H9 (cell line): ENCODE results near the gene DUSP7. TPM values are rescaled to one million over a fixed set of nuclear protein-coding genes. Genes with fewer than 3 reads are reported as not detected.

Experiments
- DNase-seq: peaks from one replicate; pipeline ENCODE4 v3.0.0-alpha.2; 2017
- H2AFZ ChIP-seq: one replicate; pipeline ENCODE4 v1.6.1; 2013; ENCODE audit warnings: mild to moderate bottlenecking, low read length, control low read depth, moderate library complexity
- H2AK5ac ChIP-seq: 2 replicates; pipeline ENCODE4 v1.6.1; 2013; ENCODE audit warnings: low read length, control low read depth, mixed read lengths; ENCODE audit not compliant: insufficient read length
- H2BK120ac ChIP-seq: one replicate; pipeline ENCODE4 v1.6.1; 2013; ENCODE audit warnings: low read depth, mild to moderate bottlenecking, low read length, control low read depth, inconsistent platforms; ENCODE audit not compliant: poor library complexity, severe bottlenecking
- H2BK12ac ChIP-seq: 2 replicates; pipeline ENCODE4 v1.6.1; 2013; ENCODE audit warnings: low read length, control low read depth, mixed read lengths, low read depth; ENCODE audit not compliant: insufficient read length
- H2BK15ac ChIP-seq: 2 replicates; pipeline ENCODE4 v1.6.1; 2013; ENCODE audit warnings: low read depth, low read length, control low read depth
- H2BK20ac ChIP-seq: one replicate; pipeline ENCODE4 v1.6.1; 2013; ENCODE audit warnings: low read depth, mild to moderate bottlenecking, low read length, control low read depth, inconsistent platforms; ENCODE audit not compliant: poor library complexity, severe bottlenecking
- H2BK5ac ChIP-seq: 2 replicates; pipeline ENCODE4 v1.6.1; 2013; ENCODE audit warnings: low read length, control low read depth, mixed read lengths; ENCODE audit not compliant: insufficient read length
- H3K14ac ChIP-seq: 2 replicates; pipeline ENCODE4 v1.6.1; 2013; ENCODE audit warnings: low read length, control low read depth; ENCODE audit not compliant: insufficient read depth
- H3K18ac ChIP-seq: 2 replicates; pipeline ENCODE4 v1.6.1; 2013; ENCODE audit warnings: low read depth, mild to moderate bottlenecking, mixed read lengths, low read length, control low read depth; ENCODE audit not compliant: insufficient read length
- H3K23ac ChIP-seq: 2 replicates; pipeline ENCODE4 v1.6.1; 2013; ENCODE audit warnings: low read length, control low read depth, mixed read lengths, low read depth; ENCODE audit not compliant: insufficient read length
- H3K23me2 ChIP-seq: 2 replicates; pipeline ENCODE4 v1.6.1; 2013; ENCODE audit warnings: low read depth, mild to moderate bottlenecking, mixed read lengths, low read length, control low read depth; ENCODE audit not compliant: insufficient read length, poor library complexity, severe bottlenecking
- H3K27ac ChIP-seq: 2 replicates; pipeline ENCODE4 v1.5.1; 2013; ENCODE audit warnings: low read length, control low read depth, mixed read lengths, low read depth; ENCODE audit not compliant: insufficient read length
- H3K27me3 ChIP-seq: 2 replicates; pipeline ENCODE4 v1.6.1; 2013; ENCODE audit warnings: low read length, control low read depth, inconsistent platforms; ENCODE audit not compliant: insufficient read depth
- H3K4ac ChIP-seq: 2 replicates; pipeline ENCODE4 v1.6.1; 2013; ENCODE audit warnings: low read depth, mild to moderate bottlenecking, control low read depth, inconsistent platforms, low read length, moderate library complexity
- H3K4me1 ChIP-seq: 2 replicates; pipeline ENCODE4 v1.6.1; 2013; ENCODE audit warnings: low read length, control low read depth, inconsistent platforms; ENCODE audit not compliant: insufficient read depth
- H3K4me2 ChIP-seq: 2 replicates; pipeline ENCODE4 v1.6.1; 2013; ENCODE audit warnings: low read length, control low read depth, mixed read lengths; ENCODE audit not compliant: insufficient read length, insufficient read depth
- H3K56ac ChIP-seq: 2 replicates; pipeline ENCODE4 v1.6.1; 2013; ENCODE audit warnings: low read depth, mild to moderate bottlenecking, mixed read lengths, low read length, control low read depth; ENCODE audit not compliant: insufficient read length
- H3K79me1 ChIP-seq: 2 replicates; pipeline ENCODE4 v1.6.1; 2013; ENCODE audit warnings: low read depth, mild to moderate bottlenecking, moderate library complexity, low read length, control low read depth, inconsistent platforms; ENCODE audit not compliant: insufficient read depth, poor library complexity, severe bottlenecking
- H3K79me2 ChIP-seq: 2 replicates; pipeline ENCODE4 v1.6.1; 2013; ENCODE audit warnings: low read length, control low read depth, inconsistent platforms; ENCODE audit not compliant: insufficient read depth
- H3K9ac ChIP-seq: 2 replicates; pipeline ENCODE4 v1.6.1; 2013; ENCODE audit warnings: low read length, control low read depth, mixed read lengths; ENCODE audit not compliant: insufficient read length; ENCODE audit errors: extremely low read depth
- H3K9me3 ChIP-seq: one replicate; pipeline ENCODE4 v1.6.1; 2013; ENCODE audit warnings: low read depth, low read length, inconsistent platforms; ENCODE audit not compliant: control insufficient read depth
- H3T11ph ChIP-seq: one replicate; pipeline ENCODE4 v1.6.1; 2013; ENCODE audit warnings: mild to moderate bottlenecking, low read length, control low read depth, inconsistent platforms
- H4K20me1 ChIP-seq: one replicate; pipeline ENCODE4 v1.6.1; 2013; ENCODE audit not compliant: control insufficient read depth, insufficient read length, insufficient read depth
- H4K5ac ChIP-seq: 2 replicates; pipeline ENCODE4 v1.6.1; 2013; ENCODE audit warnings: low read depth, mild to moderate bottlenecking, mixed read lengths, low read length, control low read depth; ENCODE audit not compliant: insufficient read length
- H4K8ac ChIP-seq: replicated peaks from 2 replicates; pipeline ENCODE4 v1.6.1; 2013; ENCODE audit warnings: low read length, control low read depth, mixed read lengths, low read depth; ENCODE audit not compliant: insufficient read length
- H4K91ac ChIP-seq: 2 replicates; pipeline ENCODE4 v1.6.1; 2013; ENCODE audit warnings: low read depth, mild to moderate bottlenecking, moderate library complexity, mixed read lengths, low read length, control low read depth; ENCODE audit not compliant: insufficient read length
- H3K27ac Mint-ChIP-seq, 3 experiments: 2 replicates in 2 of 3; 3 replicates in 1 of 3; pipeline ENCODE4 v1.8.0; 2020 to 2021; ENCODE audit warnings: mixed read lengths in 3 of 3, mild to moderate bottlenecking in 1 of 3, moderate library complexity in 1 of 3
- H3K27me3 Mint-ChIP-seq: 2 replicates; pipeline ENCODE4 v1.8.0; 2021; ENCODE audit warnings: low read depth, mild to moderate bottlenecking, moderate library complexity, mixed read lengths
- H3K36me3 Mint-ChIP-seq, 3 experiments: 2 replicates in 2 of 3; 3 replicates in 1 of 3; pipeline ENCODE4 v1.8.0; 2020 to 2021; ENCODE audit warnings: low read depth in 3 of 3, mixed read lengths in 3 of 3; ENCODE audit not compliant: insufficient read depth in 1 of 3
- H3K4me1 Mint-ChIP-seq, 2 experiments: 2 replicates each; pipeline ENCODE4 v1.8.0; 2020; ENCODE audit warnings: mixed read lengths in 2 of 2
- H3K4me3 Mint-ChIP-seq, 2 experiments: 2 replicates in 1 of 2; 3 replicates in 1 of 2; pipeline ENCODE4 v1.8.0; 2020 to 2021; ENCODE audit warnings: mild to moderate bottlenecking in 2 of 2, mixed read lengths in 2 of 2, moderate library complexity in 1 of 2
- H3K9me3 Mint-ChIP-seq, 2 experiments: 2 replicates in 1 of 2; 3 replicates in 1 of 2; pipeline ENCODE4 v1.8.0; 2020; ENCODE audit warnings: mild to moderate bottlenecking in 2 of 2, mixed read lengths in 2 of 2, moderate library complexity in 1 of 2
- CTCF ChIP-seq: fragments of 200-600 bp; sonication (generic); conservative IDR thresholded peaks from 3 replicates; pipeline ENCODE4 v1.8.0; 2021; ENCODE audit warnings: antibody characterized with exemption, mild to moderate bottlenecking
- WGBS: extraction: QIAGEN DNeasy Blood & Tissue Kit; methylation state at CpG from one replicate; pipeline ENCODE4 v1.1.7; 2013; ENCODE audit warnings: missing lambda C conversion rate, low lambda C conversion rate, mixed read lengths; ENCODE audit not compliant: insufficient read length; ENCODE audit errors: extremely low coverage; 5-methylcytosine and 5-hydroxymethylcytosine counted together
- total RNA-seq: library from RNA; stranded (reverse); gene quantifications from 2 replicates; pipeline ENCODE4 v1.2.1, GENCODE V29; 2021

The DUSP7 gene
- total RNA-seq, 1 experiment from 2014 or later: 24.0 TPM

DNA sequence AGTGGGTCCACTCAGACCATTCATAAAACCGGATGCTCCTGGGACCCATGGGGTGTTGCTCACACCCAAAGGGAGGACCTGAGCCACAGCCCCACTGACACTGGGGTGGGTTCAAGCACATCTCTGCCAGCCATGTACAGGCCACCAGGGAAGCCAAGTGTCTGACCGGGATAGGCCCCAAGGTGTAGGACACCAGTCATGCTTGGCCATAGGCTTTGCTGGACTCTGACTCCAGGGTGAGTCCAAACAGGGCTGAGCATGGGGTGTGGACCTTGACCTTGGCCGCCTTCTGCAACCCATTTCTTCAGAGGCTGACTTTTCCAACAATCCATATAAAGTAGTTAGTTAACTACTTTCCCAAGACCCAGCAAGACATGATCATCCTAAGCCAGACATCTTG is 31.4 kb upstream of the DUSP7 start:
- no peak overlapping the region for H3K27ac ChIP-seq
- no peak overlapping the region for H2AFZ ChIP-seq
- no peak overlapping the region for H3K14ac ChIP-seq
- no peak overlapping the region for H2BK15ac ChIP-seq
- H3K56ac ChIP-seq: no peak overlapping the region
- no peak overlapping the region for H2BK12ac ChIP-seq
- H2BK20ac ChIP-seq: no peak overlapping the region
- H3K9ac ChIP-seq: no peak overlapping the region
- no peak for DNase-seq
- no peak overlapping the region for H3K4me3 Mint-ChIP-seq
- H3K4me1 Mint-ChIP-seq: peaks cover 6 to 26% of the 10 kb centered on the region in 2 experiments
- no peak overlapping the region for H3T11ph ChIP-seq
- H3K79me2 ChIP-seq: no peaks in the 10 kb centered on the region
- H3K23me2 ChIP-seq: no peaks in the 10 kb centered on the region
- no peak overlapping the region for H3K18ac ChIP-seq
- no peak overlapping the region for H3K4me2 ChIP-seq
- H4K8ac ChIP-seq: no peak overlapping the region
- no peaks in the 10 kb centered on the region for H3K9me3 ChIP-seq
- no peaks in the 10 kb centered on the region for H3K27me3 ChIP-seq
- WGBS: no CpG with 5 or more reads among the region's 3 CpGs
- no peak overlapping the region for H2AK5ac ChIP-seq
- no peak overlapping the region for H4K5ac ChIP-seq
- H3K36me3 Mint-ChIP-seq: peaks cover 3 to 12% (median 5%) of the 10 kb centered on the region in 3 experiments; a peak in 5 of 7 replicates
- H4K91ac ChIP-seq: no peak overlapping the region
- no peak for TF ChIP-seq CTCF
- H3K4me1 ChIP-seq: no peaks in the 10 kb centered on the region
- H3K23ac ChIP-seq: no peak overlapping the region
- no peaks in the 10 kb centered on the region for H3K9me3 Mint-ChIP-seq
- no peaks in the 10 kb centered on the region for H3K27me3 Mint-ChIP-seq
- no peak overlapping the region for H3K4ac ChIP-seq
- H3K79me1 ChIP-seq: no peaks in the 10 kb centered on the region
- peak overlapping the region in 1 of 3 experiments; percentile 13; a peak in 1 of 7 replicates for H3K27ac Mint-ChIP-seq
- no peaks in the 10 kb centered on the region for H4K20me1 ChIP-seq
- H2BK5ac ChIP-seq: no peak overlapping the region
- no peak overlapping the region for H2BK120ac ChIP-seq
